GM21447 (cell line): ENCODE results near the gene EPHB1.
"Not testable (repeated sequence)": the region's sequence is repeated elsewhere in the genome, so short reads cannot be mapped to it uniquely, and the experiment has no call there.

Experiments
- ATAC-seq: cut with Tn5 transposase; IDR thresholded peaks from one replicate; pipeline ENCODE4 v1.9.1; 2021; ENCODE audit not compliant: unreplicated experiment

EPHB1 gene

DNA sequence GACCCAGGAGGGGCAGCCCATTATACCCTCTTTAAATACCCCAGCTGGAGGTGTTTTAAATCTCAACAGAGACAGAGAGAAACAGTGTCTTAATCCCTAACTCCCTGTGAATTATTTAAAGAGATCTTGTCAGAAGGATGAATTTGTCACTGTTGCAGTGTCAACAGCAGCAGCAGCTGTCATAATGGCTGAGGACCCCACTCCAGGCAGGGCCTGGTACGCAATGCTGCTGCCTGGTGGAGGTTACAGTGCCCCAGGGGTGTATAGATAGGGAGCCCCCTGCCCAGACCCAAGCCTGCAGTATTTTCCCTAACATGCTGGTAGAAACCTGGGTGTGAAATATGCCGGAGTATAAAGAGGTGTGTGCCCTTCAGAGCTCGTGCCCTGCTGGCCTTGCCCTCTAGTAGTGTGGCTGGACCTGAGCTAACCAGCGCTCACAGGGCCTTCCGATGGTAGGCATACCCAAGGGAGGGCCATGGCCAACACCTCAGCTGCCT, 143.0 kb downstream of the EPHB1 start:
- ATAC-seq, result no peak

DNA sequence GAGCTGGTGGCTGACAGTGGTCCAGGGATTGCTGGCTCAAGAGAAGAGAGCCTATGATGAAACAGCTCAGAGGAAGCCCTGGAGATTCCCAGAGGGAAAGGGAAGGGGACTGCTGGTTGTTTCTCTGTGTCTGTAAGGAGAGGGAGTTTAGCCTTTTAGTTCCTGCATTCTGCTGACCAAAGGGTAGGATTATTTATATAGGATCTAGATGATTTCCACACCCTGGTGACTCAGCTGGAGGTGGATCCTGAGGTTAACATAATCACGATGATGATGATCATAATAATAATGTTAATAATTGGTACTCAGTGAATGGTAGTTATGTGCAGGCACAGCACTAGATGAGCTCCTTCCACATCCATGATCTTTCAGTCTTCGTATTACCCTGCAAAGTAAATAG, 144.9 kb downstream of the EPHB1 start:
- no peak for ATAC-seq

DNA sequence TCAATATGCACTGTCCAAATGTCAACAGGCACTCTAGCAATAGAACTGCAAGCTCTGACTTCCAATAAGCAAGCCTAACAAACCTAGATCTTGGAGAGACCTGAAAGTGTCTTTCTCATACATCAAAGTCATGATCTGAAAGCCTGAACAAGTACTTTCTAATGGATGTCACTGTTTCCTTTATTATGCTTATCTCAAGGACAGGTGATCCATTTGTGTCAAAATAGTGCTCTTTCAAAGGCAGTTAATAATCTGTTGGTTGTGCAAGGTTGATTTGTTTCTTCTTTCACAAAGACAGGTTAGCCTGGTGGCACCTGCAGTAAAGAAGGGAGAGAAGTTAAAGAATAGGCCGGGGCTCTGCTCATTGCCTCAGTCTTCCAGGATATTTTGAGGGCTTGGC, 146.8 kb downstream of the EPHB1 start:
- no peak for ATAC-seq

GRCh38 chr3:134944429-134944828, 149.4 kb downstream of the EPHB1 start:
- ATAC-seq, result no peak

GRCh38 chr3:134949150-134949549, 154.1 kb downstream of the EPHB1 start:
- no peak for ATAC-seq

- ATAC-seq, result no peak
Observed at GRCh38 chr3:134952371-134952770, 157.3 kb downstream of the EPHB1 start.

DNA sequence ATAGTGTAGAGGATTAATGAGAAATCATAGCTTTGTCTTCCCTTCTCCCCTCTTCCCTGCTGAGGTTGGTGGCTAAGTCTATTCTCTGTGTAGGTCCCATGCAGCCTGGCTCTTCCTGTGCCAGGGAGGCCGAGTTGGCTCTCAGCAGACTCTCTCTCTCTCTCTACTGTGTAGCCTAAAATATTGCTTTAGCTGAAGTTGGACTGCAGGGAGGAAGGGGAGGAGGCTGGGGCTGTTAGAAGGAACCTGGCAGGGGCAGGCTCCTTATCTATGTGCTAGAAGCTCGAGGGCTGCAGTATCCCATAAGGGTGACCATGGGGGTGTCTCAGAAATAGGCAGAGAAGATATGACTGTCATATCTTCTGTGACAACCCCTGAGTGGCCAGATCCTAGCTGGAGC, 160.8 kb downstream of the EPHB1 start:
- ATAC-seq, result no peak

GRCh38 chr3:134956395-134956794, 161.3 kb downstream of the EPHB1 start:
- ATAC-seq, result peak; percentile 82

DNA sequence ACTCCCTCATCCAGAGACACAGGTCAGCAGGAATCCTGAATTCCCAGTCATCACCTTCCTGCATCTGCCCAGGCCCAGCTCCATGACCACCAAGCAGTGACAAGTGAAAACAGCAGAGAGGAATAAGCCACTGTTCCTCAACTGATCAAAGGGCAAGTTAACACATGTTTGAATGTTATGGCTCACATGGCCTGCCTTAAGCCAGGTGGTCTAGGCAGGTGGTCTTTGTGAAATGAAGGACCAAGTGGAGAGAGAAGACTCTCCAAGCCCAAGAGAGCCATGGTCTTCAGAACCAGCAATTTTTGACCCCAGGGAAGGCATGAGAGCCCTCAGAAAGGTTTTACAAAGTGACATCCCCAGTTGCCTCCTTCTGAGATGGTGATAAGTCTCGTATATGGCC, 161.8 kb downstream of the EPHB1 start:
- ATAC-seq, result no peak

DNA sequence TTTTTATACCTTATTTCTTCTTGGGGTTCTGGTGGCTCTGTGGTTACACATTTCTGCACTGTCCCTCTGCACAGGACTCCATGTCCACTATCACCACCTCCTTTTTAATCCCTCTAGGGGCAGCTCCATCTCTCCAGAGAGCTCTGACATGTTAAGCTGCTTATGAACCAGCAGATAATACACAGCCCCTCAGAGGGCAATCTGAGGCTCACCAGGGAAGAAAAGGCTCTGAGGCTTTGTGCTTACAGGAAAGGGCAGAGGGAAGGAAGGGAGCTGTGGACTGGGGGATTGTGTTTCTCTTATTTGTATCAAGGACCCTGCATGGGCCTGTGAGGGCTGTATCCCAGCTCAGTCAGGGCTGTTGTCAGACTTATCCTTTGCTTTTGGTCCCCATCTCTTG, 164.5 kb downstream of the EPHB1 start:
- ATAC-seq, result no peak

DNA sequence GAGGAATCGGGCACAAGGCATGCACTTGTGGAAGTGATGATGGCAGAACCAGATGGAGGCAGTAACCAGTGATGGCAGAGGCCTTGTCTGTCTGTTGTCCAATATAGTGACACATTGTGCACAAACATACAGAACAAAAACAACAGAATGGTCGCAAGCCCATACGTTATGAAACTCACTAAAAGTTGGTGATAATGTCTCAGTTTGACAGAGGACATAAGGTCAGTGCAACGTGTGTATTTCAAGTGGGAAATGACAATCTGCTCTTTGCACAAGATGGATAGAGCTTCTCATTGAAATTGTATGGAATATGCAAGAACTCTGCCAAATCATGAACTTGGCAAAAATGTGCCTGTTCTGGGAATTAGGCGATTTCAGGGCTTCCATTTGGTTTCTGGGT, 169.2 kb downstream of the EPHB1 start:
- no peak for ATAC-seq

GRCh38 chr3:134965865-134966481, 170.9 kb downstream of the EPHB1 start:
- no peak for ATAC-seq

- ATAC-seq, result no peak
Observed at GRCh38 chr3:134970895-134971294, 175.8 kb downstream of the EPHB1 start.

DNA sequence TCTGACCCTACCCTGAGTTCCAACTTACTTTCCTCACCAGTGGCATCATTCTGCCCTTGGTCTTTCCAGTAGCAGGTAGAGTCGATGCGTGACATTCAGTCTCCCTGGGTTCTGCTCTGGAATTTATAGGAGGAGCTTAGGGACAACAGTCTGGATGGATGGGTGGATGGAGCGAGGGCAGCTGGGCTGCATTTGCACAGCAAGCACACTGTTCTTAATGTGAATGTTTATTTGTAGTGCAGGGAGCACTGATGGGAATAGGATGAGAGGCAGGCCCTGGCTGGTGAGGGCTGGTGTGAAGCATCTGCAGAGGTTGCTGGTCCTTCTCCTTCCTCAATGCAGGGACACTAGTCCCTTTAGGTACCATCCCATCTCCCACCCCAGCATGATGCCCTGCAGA, 176.2 kb downstream of the EPHB1 start:
- no peak for ATAC-seq

GRCh38 chr3:134971907-134972306, 176.8 kb downstream of the EPHB1 start:
- ATAC-seq, result not testable (repeated sequence)

GRCh38 chr3:134972836-134973455, 177.9 kb downstream of the EPHB1 start:
- no peak for ATAC-seq

- ATAC-seq, result no peak
Observed at GRCh38 chr3:134974624-134975023, 179.6 kb downstream of the EPHB1 start.

DNA sequence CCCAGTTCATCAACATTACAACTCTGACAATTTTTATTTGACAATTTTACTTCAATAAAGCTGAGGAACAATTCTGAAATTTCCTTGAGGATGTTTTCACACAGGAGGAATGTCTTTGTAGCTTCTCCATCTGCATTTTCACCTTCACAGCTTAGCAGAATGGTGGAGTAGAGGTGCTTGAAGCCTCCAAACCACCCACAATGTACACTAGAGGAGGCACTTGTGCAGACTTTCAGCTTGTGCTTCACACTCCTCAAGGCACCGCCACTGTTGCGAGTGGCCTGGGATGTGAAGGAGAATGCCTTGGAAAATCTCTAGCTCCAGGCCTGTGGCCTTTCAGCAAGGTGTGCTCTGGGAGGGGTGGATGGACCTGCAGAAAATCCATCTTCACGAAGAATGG, 181.9 kb downstream of the EPHB1 start:
- ATAC-seq, result no peak

DNA sequence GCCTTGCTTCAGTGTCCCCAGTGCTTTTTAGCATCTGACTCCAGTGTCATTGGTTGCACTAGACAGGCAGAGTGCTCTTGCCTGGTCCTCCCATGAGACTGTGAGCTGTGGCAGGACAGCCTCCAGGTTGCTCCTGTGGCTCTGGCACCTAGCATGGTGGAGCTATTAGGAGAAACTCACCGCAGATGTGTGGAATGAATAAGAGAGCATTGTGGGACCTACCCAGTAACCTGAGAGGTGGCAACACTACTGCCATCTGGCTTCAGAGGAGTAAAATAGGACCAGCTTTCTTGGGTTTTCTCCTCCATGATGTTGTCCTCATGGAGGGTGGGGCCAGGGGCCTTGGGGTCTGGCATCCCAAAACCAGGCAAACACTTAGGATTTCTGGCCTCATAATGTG, 183.6 kb downstream of the EPHB1 start:
- no peak for ATAC-seq

- no peak for ATAC-seq
Observed at GRCh38 chr3:134985864-134986715, 191.0 kb downstream of the EPHB1 start.

DNA sequence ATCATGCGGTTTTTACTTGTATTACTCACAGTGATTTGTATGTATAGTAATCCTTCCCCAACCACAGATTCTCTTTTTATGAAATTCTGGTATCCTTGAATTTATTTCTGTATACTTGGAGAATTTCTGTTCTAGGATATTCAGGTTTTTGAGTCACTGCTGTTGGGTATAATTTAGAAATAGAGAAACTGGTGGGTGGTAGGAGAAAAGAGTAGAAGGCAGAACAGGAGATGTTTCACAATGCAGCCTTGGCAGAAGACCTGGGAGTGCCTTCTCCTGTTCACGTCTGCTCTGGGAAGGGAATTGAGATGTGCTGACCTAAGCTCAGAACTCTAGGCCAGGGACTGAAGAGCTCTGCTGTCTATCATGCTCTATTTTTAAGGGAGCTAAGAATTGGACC, 193.6 kb downstream of the EPHB1 start:
- no peak for ATAC-seq

GRCh38 chr3:134991003-134991402, 195.9 kb downstream of the EPHB1 start:
- no peak for ATAC-seq
